GM23338 (cell line): ENCODE measurements around the gene AZGP1. TPM values are rescaled to one million over a fixed set of nuclear protein-coding genes. Genes with fewer than 3 reads are reported as not detected.

Experiments used
- ATAC-seq: fragments of 200-7000 bp; cut with Tn5 transposase; 3 replicates; pipeline ENCODE4 v1.9.1; 2020
- DNase-seq: peaks from one replicate; pipeline ENCODE4 v3.0.0-alpha.2; 2015; ENCODE audit warnings: low spot score
- H2AFZ ChIP-seq: fragments of 200-600 bp; sonication (generic); 2 replicates; pipeline ENCODE4 v1.8.0; 2016; ENCODE audit warnings: antibody characterized with exemption, mild to moderate bottlenecking, moderate library complexity
- H3F3A ChIP-seq: fragments of 200-600 bp; sonication (generic); replicated peaks from 2 replicates; pipeline ENCODE4 v1.8.0; 2017; ENCODE audit warnings: antibody characterized with exemption, mixed run types, low read depth
- H3K27ac ChIP-seq: fragments of 200-600 bp; sonication (generic); 2 replicates; pipeline ENCODE4 v1.6.1; 2016; ENCODE audit warnings: low read depth
- H3K27me3 ChIP-seq: fragments of 200-600 bp; sonication (generic); 2 replicates; pipeline ENCODE4 v1.8.0; 2016; ENCODE audit warnings: mild to moderate bottlenecking, mixed run types, moderate library complexity; ENCODE audit not compliant: insufficient read depth
- H3K36me3 ChIP-seq: fragments of 200-600 bp; sonication (generic); 2 replicates; pipeline ENCODE4 v1.8.0; 2016; ENCODE audit warnings: mild to moderate bottlenecking; ENCODE audit not compliant: insufficient read depth
- H3K4me1 ChIP-seq: fragments of 200-600 bp; sonication (generic); 2 replicates; pipeline ENCODE4 v1.8.0; 2016; ENCODE audit warnings: mild to moderate bottlenecking, moderate library complexity; ENCODE audit not compliant: insufficient read depth
- H3K4me2 ChIP-seq: fragments of 200-600 bp; sonication (generic); 2 replicates; pipeline ENCODE4 v1.7.1; 2017; ENCODE audit warnings: mixed run types
- H3K4me3 ChIP-seq: fragments of 200-600 bp; sonication (generic); 2 replicates; pipeline ENCODE4 v1.6.1; 2016; ENCODE audit warnings: mixed run types
- H3K79me2 ChIP-seq: fragments of 200-600 bp; sonication (generic); replicated peaks from 2 replicates; pipeline ENCODE4 v1.8.0; 2017; ENCODE audit warnings: mild to moderate bottlenecking; ENCODE audit not compliant: insufficient read depth
- H3K9me2 ChIP-seq: fragments of 200-600 bp; sonication (generic); 2 replicates; pipeline ENCODE4 v1.8.0; 2017; ENCODE audit not compliant: insufficient read depth
- H4K20me1 ChIP-seq: fragments of 200-600 bp; sonication (generic); replicated peaks from 2 replicates; pipeline ENCODE4 v1.8.0; 2017; ENCODE audit warnings: mild to moderate bottlenecking; ENCODE audit not compliant: insufficient read depth
- H3K27ac Mint-ChIP-seq: 2 replicates; pipeline ENCODE4 v1.8.0; 2020; ENCODE audit warnings: inconsistent platforms, mild to moderate bottlenecking, moderate library complexity, mixed read lengths
- H3K27me3 Mint-ChIP-seq: 3 replicates; pipeline ENCODE4 v1.8.0; 2022; ENCODE audit warnings: low read depth, mild to moderate bottlenecking, moderate library complexity, mixed read lengths, inconsistent platforms; ENCODE audit not compliant: insufficient read depth, poor library complexity
- H3K36me3 Mint-ChIP-seq: 3 replicates; pipeline ENCODE4 v1.8.0; 2021; ENCODE audit warnings: low read depth, mild to moderate bottlenecking, inconsistent platforms, moderate library complexity, mixed read lengths
- H3K4me1 Mint-ChIP-seq: 3 replicates; pipeline ENCODE4 v1.8.0; 2020; ENCODE audit warnings: mild to moderate bottlenecking, inconsistent platforms, mixed read lengths
- H3K4me3 Mint-ChIP-seq: 3 replicates; pipeline ENCODE4 v1.8.0; 2021; ENCODE audit warnings: moderate library complexity, mild to moderate bottlenecking, inconsistent platforms, mixed read lengths
- H3K9me3 Mint-ChIP-seq: 3 replicates; pipeline ENCODE4 v1.8.0; 2020; ENCODE audit warnings: moderate library complexity, mild to moderate bottlenecking, inconsistent platforms, mixed read lengths
- CREB1 ChIP-seq: fragments of 250-450 bp; sonication (Bioruptor Pico); IDR thresholded peaks from 2 replicates; pipeline ENCODE4 v1.5.0; 2020; ENCODE audit warnings: low read depth, mild to moderate bottlenecking, moderate library complexity
- EZH2phosphoT487 ChIP-seq: fragments of 200-600 bp; sonication (generic); IDR thresholded peaks from one replicate; pipeline ENCODE4 v1.8.1; 2018; ENCODE audit warnings: antibody characterized with exemption; ENCODE audit not compliant: unreplicated experiment
- JUNB ChIP-seq: IDR thresholded peaks from one replicate; pipeline ENCODE4 v1.6.1; 2016; ENCODE audit warnings: antibody characterized with exemption; ENCODE audit not compliant: unreplicated experiment
- NANOG ChIP-seq: IDR thresholded peaks from 2 replicates; pipeline ENCODE4 v1.6.1; 2016; ENCODE audit warnings: antibody characterized with exemption, borderline replicate concordance
- POLR2AphosphoS5 ChIP-seq: IDR thresholded peaks from 2 replicates; pipeline ENCODE4 v1.6.1; 2016; ENCODE audit warnings: antibody characterized with exemption, low read depth
- ZNF114 ChIP-seq: fragments of 250-450 bp; sonication (Bioruptor Pico); IDR thresholded peaks from 2 replicates; pipeline ENCODE4 v1.5.0; 2020; ENCODE audit warnings: mild to moderate bottlenecking, moderate library complexity
- ZNF331 ChIP-seq: fragments of 250-450 bp; sonication (Bioruptor Pico); IDR thresholded peaks from 2 replicates; pipeline ENCODE4 v1.5.0; 2020; ENCODE audit warnings: low read depth, mild to moderate bottlenecking, moderate library complexity
- polyA plus RNA-seq: library from polyadenylated mRNA; unstranded; fragments of >200 nt; fragmentation: Nextera tagmentation; extraction: Ambion mirVana; gene quantifications from 2 replicates; pipeline ENCODE4 v1.2.1, GENCODE V29; 2016
- total RNA-seq: library from RNA; depleted of rRNA; stranded (reverse); fragments of >200 nt; shearing (Covaris generic); gene quantifications from 2 replicates; pipeline ENCODE4 v1.2.3, GENCODE V29; 2014
- TF ChIP-seq, protein P1 (sequence below), 2 experiments: fragments of 200-600 bp in 1 of 2; sonication (generic) in 1 of 2; conservative IDR thresholded peaks; 2 replicates each; pipeline versions ENCODE4 v1.5.1 to v1.6.1; 2016 to 2017; ENCODE audit warnings: antibody characterized with exemption in 2 of 2, low read depth in 2 of 2, mild to moderate bottlenecking in 2 of 2, moderate library complexity in 1 of 2
- TF ChIP-seq, protein P2 (sequence below): IDR thresholded peaks from 2 replicates; pipeline ENCODE4 v1.6.1; 2016; ENCODE audit warnings: antibody characterized with exemption
- TF ChIP-seq, protein P3 (sequence below): fragments of 250-450 bp; sonication (Bioruptor Pico); IDR thresholded peaks from 2 replicates; pipeline ENCODE4 v1.5.0; 2020; ENCODE audit warnings: mild to moderate bottlenecking, moderate library complexity

AZGP1 gene
- total and polyA plus RNA-seq, 2 experiments from 2014 or later: 0.17 to 1.3 TPM

- TF ChIP-seq, protein P1, sequence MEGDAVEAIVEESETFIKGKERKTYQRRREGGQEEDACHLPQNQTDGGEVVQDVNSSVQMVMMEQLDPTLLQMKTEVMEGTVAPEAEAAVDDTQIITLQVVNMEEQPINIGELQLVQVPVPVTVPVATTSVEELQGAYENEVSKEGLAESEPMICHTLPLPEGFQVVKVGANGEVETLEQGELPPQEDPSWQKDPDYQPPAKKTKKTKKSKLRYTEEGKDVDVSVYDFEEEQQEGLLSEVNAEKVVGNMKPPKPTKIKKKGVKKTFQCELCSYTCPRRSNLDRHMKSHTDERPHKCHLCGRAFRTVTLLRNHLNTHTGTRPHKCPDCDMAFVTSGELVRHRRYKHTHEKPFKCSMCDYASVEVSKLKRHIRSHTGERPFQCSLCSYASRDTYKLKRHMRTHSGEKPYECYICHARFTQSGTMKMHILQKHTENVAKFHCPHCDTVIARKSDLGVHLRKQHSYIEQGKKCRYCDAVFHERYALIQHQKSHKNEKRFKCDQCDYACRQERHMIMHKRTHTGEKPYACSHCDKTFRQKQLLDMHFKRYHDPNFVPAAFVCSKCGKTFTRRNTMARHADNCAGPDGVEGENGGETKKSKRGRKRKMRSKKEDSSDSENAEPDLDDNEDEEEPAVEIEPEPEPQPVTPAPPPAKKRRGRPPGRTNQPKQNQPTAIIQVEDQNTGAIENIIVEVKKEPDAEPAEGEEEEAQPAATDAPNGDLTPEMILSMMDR (conservative IDR thresholded peaks at IDR 0.05; ENCODE audit: low read depth in 2 of 2): no peak
- TF ChIP-seq POLR2AphosphoS5 (no peak), ZNF114 (CRISPR knock-in tag) (no peak)
Measured at GRCh38 chr7:100011516-100011915, 35.7 kb upstream of the AZGP1 start (continued).

- H3K27me3 Mint-ChIP-seq: peaks cover 8% of the 10 kb centered on the region
- DNase-seq: no peak
- no peaks in the 10 kb centered on the region for H3K9me3 Mint-ChIP-seq
- H3K27ac ChIP-seq: no peak overlapping the region
- no peak overlapping the region for H2AFZ ChIP-seq
- H3K27ac Mint-ChIP-seq: no peak overlapping the region
- ATAC-seq: no peak
- H3K4me1 Mint-ChIP-seq: peaks cover 5% of the 10 kb centered on the region; the same call in 2 of the 3 replicates
- no peaks in the 10 kb centered on the region for H3K36me3 ChIP-seq
- H3K4me3 ChIP-seq: no peak overlapping the region
- H4K20me1 ChIP-seq: no peaks in the 10 kb centered on the region
- no peaks in the 10 kb centered on the region for H3K27me3 ChIP-seq
- H3K4me3 Mint-ChIP-seq: no peak overlapping the region
- peaks cover 2% of the 10 kb centered on the region for H3K79me2 ChIP-seq
- H3K4me2 ChIP-seq: no peak overlapping the region
- peaks cover under 1% of the 10 kb centered on the region; the same call in 1 of the 3 replicates for H3K36me3 Mint-ChIP-seq
- H3K4me1 ChIP-seq: no peaks in the 10 kb centered on the region
- no peaks in the 10 kb centered on the region for H3F3A ChIP-seq
- no peaks in the 10 kb centered on the region for H3K9me2 ChIP-seq
- TF ChIP-seq CREB1 (CRISPR knock-in tag) (no peak), POLR2AphosphoS5 (no peak), NANOG (no peak), EZH2phosphoT487 (no peak), ZNF114 (CRISPR knock-in tag) (no peak), ZNF331 (CRISPR knock-in tag) (no peak), JUNB (no peak)
- TF ChIP-seq, protein P2, sequence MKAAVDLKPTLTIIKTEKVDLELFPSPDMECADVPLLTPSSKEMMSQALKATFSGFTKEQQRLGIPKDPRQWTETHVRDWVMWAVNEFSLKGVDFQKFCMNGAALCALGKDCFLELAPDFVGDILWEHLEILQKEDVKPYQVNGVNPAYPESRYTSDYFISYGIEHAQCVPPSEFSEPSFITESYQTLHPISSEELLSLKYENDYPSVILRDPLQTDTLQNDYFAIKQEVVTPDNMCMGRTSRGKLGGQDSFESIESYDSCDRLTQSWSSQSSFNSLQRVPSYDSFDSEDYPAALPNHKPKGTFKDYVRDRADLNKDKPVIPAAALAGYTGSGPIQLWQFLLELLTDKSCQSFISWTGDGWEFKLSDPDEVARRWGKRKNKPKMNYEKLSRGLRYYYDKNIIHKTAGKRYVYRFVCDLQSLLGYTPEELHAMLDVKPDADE: no peak
- TF ChIP-seq, protein P1 (conservative IDR thresholded peaks at IDR 0.05; ENCODE audit: low read depth in 2 of 2): no peak
- TF ChIP-seq, protein P3, sequence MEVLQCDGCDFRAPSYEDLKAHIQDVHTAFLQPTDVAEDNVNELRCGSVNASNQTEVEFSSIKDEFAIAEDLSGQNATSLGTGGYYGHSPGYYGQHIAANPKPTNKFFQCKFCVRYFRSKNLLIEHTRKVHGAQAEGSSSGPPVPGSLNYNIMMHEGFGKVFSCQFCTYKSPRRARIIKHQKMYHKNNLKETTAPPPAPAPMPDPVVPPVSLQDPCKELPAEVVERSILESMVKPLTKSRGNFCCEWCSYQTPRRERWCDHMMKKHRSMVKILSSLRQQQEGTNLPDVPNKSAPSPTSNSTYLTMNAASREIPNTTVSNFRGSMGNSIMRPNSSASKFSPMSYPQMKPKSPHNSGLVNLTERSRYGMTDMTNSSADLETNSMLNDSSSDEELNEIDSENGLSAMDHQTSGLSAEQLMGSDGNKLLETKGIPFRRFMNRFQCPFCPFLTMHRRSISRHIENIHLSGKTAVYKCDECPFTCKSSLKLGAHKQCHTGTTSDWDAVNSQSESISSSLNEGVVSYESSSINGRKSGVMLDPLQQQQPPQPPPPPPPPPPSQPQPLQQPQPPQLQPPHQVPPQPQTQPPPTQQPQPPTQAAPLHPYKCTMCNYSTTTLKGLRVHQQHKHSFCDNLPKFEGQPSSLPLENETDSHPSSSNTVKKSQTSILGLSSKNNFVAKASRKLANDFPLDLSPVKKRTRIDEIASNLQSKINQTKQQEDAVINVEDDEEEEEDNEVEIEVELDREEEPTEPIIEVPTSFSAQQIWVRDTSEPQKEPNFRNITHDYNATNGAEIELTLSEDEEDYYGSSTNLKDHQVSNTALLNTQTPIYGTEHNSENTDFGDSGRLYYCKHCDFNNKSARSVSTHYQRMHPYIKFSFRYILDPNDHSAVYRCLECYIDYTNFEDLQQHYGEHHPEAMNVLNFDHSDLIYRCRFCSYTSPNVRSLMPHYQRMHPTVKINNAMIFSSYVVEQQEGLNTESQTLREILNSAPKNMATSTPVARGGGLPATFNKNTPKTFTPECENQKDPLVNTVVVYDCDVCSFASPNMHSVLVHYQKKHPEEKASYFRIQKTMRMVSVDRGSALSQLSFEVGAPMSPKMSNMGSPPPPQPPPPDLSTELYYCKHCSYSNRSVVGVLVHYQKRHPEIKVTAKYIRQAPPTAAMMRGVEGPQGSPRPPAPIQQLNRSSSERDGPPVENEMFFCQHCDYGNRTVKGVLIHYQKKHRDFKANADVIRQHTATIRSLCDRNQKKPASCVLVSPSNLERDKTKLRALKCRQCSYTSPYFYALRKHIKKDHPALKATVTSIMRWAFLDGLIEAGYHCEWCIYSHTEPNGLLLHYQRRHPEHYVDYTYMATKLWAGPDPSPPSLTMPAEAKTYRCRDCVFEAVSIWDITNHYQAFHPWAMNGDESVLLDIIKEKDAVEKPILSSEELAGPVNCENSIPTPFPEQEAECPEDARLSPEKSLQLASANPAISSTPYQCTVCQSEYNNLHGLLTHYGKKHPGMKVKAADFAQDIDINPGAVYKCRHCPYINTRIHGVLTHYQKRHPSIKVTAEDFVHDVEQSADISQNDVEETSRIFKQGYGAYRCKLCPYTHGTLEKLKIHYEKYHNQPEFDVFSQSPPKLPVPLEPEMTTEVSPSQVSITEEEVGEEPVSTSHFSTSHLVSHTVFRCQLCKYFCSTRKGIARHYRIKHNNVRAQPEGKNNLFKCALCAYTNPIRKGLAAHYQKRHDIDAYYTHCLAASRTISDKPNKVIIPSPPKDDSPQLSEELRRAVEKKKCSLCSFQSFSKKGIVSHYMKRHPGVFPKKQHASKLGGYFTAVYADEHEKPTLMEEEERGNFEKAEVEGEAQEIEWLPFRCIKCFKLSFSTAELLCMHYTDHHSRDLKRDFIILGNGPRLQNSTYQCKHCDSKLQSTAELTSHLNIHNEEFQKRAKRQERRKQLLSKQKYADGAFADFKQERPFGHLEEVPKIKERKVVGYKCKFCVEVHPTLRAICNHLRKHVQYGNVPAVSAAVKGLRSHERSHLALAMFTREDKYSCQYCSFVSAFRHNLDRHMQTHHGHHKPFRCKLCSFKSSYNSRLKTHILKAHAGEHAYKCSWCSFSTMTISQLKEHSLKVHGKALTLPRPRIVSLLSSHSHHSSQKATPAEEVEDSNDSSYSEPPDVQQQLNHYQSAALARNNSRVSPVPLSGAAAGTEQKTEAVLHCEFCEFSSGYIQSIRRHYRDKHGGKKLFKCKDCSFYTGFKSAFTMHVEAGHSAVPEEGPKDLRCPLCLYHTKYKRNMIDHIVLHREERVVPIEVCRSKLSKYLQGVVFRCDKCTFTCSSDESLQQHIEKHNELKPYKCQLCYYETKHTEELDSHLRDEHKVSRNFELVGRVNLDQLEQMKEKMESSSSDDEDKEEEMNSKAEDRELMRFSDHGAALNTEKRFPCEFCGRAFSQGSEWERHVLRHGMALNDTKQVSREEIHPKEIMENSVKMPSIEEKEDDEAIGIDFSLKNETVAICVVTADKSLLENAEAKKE: no peak
Measured at GRCh38 chr7:100010901-100011300, 35.1 kb upstream of the AZGP1 start.
